Hepatocyte (in vitro differentiated cells): ENCODE measurements around the gene TAPBPL. TPM values are rescaled to one million over a fixed set of nuclear protein-coding genes. Genes with fewer than 3 reads are reported as not detected.
"Not testable (repeated sequence)": the region's sequence is repeated elsewhere in the genome, so short reads cannot be mapped to it uniquely, and the experiment has no call there.

ENCODE experiments used
- DNase-seq: peaks from one replicate; pipeline ENCODE4 v3.0.0-alpha.2; 2016; ENCODE audit warnings: low spot score
- H2AFZ ChIP-seq: fragments of 200-600 bp; sonication (generic); 2 replicates; pipeline ENCODE4 v1.6.0; 2016; ENCODE audit warnings: antibody characterized with exemption, mild to moderate bottlenecking
- H3K27ac ChIP-seq: fragments of 200-600 bp; sonication (generic); 2 replicates; pipeline ENCODE4 v1.5.1; 2016; ENCODE audit warnings: mild to moderate bottlenecking
- H3K27me3 ChIP-seq: fragments of 200-600 bp; sonication (generic); 2 replicates; pipeline ENCODE4 v1.6.1; 2016
- H3K36me3 ChIP-seq: fragments of 200-600 bp; sonication (generic); replicated peaks from 2 replicates; pipeline ENCODE4 v1.5.1; 2016; ENCODE audit warnings: low read depth; ENCODE audit not compliant: insufficient read depth
- H3K4me1 ChIP-seq: fragments of 200-600 bp; sonication (generic); 2 replicates; pipeline ENCODE4 v1.5.1; 2016; ENCODE audit warnings: mild to moderate bottlenecking, moderate library complexity; ENCODE audit not compliant: insufficient read depth
- H3K4me2 ChIP-seq: fragments of 200-600 bp; sonication (generic); 2 replicates; pipeline ENCODE4 v1.6.0; 2016
- H3K4me3 ChIP-seq: fragments of 200-600 bp; sonication (generic); 2 replicates; pipeline ENCODE4 v1.5.1; 2016; ENCODE audit warnings: mild to moderate bottlenecking
- H3K79me2 ChIP-seq: fragments of 200-600 bp; sonication (generic); 2 replicates; pipeline ENCODE4 v1.6.0; 2017; ENCODE audit warnings: mild to moderate bottlenecking
- H3K9me2 ChIP-seq: fragments of 200-600 bp; sonication (generic); replicated peaks from 2 replicates; pipeline ENCODE4 v1.6.0; 2017; ENCODE audit warnings: mild to moderate bottlenecking; ENCODE audit not compliant: insufficient read depth
- H3K9me3 ChIP-seq: fragments of 200-600 bp; sonication (generic); 2 replicates; pipeline ENCODE4 v1.5.1; 2016; ENCODE audit warnings: low read depth, mild to moderate bottlenecking
- H4K20me1 ChIP-seq: fragments of 200-600 bp; sonication (generic); 2 replicates; pipeline ENCODE4 v1.6.0; 2016; ENCODE audit warnings: mild to moderate bottlenecking; ENCODE audit not compliant: insufficient read depth, poor library complexity, severe bottlenecking
- EZH2 ChIP-seq: fragments of 200-600 bp; sonication (generic); IDR thresholded peaks from 2 replicates; pipeline ENCODE4 v1.6.1; 2016; ENCODE audit warnings: antibody characterized with exemption, mild to moderate bottlenecking, borderline replicate concordance
- EZH2phosphoT487 ChIP-seq: fragments of 200-600 bp; sonication (generic); IDR thresholded peaks from one replicate; pipeline ENCODE4 v1.6.1; 2018; ENCODE audit warnings: antibody characterized with exemption, mild to moderate bottlenecking, low read depth, moderate library complexity; ENCODE audit not compliant: unreplicated experiment, severe bottlenecking
- WGBS: methylation state at CpG from one replicate; pipeline ENCODE4 v1.1.6; 2016; ENCODE audit warnings: low lambda C conversion rate; ENCODE audit errors: missing lambda C conversion rate; 5-methylcytosine and 5-hydroxymethylcytosine counted together
- polyA plus RNA-seq: library from polyadenylated mRNA; unstranded; fragments of >200 nt; fragmentation: Nextera tagmentation; extraction: Ambion mirVana; gene quantifications from 2 replicates; pipeline ENCODE4 v1.2.1, GENCODE V29; 2016
- total RNA-seq: library from RNA; depleted of rRNA; stranded (reverse); fragments of >200 nt; gene quantifications from 2 replicates; pipeline ENCODE4 v1.2.3, GENCODE V29; 2014
- TF ChIP-seq, protein P1 (sequence below): fragments of 200-600 bp; sonication (generic); IDR thresholded peaks from 2 replicates; pipeline ENCODE4 v1.5.1; 2016; ENCODE audit warnings: antibody characterized with exemption, mild to moderate bottlenecking; ENCODE audit not compliant: poor library complexity

The TAPBPL gene
- total and polyA plus RNA-seq, 2 experiments from 2014 or later: 8.2 to 9.7 TPM

DNA sequence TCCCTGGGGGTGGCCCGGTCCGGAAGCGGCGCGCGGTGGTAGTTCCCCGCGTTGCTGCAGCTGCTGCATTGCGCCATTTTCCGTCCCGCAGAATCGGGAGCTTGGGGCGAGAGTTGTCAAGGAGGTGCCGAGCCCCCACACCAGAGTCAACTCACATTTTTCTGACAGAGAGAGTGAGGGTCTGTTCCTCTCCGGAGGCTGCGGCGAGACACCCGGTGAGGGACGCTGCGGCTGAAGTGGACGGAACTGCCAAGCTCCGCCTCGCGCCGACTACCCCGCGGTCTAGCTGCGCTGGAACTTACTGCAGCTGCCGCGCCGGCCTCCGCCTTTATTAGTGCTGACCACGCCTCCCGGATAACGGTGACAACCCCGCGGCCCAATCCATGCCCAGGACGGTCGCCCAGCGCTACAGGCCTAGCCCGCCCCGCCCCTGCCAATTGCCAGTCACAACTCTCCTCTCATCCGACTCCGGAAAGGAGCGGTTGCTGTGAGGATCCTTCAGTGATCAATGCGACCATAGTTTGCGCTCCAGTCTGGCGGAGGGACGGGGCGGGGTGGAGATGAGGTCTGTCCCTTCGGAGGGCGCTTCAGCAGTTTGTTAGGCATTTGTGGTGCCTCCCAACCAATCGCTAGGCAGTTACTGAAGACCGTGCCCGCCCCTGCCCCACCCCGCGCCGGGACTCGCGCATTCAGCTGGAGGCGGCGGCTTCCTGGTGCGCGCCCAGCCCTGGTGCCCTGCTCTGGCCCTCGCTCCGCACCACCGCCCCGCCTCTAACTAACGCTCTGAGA, 18.7 kb downstream of the TAPBPL start, which contains the start of gene VAMP1:
Gene VAMP1 (minus strand): TSS at position 303 of the 789 bp plus-strand sequence. CDS start 146 bp downstream, at position 157.
- Histone ChIP-seq H3K9me2 (no peaks in the 10 kb centered on the region), H3K4me2 (peak within 1 kb of the TSS; percentile 97), H3K4me3 (peak within 1 kb of the TSS; percentile 77), H3K27ac (peak within 1 kb of the TSS; percentile 87), H3K36me3 (no peaks in the 10 kb centered on the region), H3K79me2 (peaks cover 13% of the 10 kb centered on the region), H2AFZ (peak within 1 kb of the TSS; percentile 70), H3K4me1 (peaks cover 7% of the 10 kb centered on the region), H4K20me1 (no peaks in the 10 kb centered on the region), H3K27me3 (no peaks in the 10 kb centered on the region), H3K9me3 (no peaks in the 10 kb centered on the region)
- TF ChIP-seq EZH2 (no peak), EZH2phosphoT487 (no peak)
- TF ChIP-seq, protein P1, sequence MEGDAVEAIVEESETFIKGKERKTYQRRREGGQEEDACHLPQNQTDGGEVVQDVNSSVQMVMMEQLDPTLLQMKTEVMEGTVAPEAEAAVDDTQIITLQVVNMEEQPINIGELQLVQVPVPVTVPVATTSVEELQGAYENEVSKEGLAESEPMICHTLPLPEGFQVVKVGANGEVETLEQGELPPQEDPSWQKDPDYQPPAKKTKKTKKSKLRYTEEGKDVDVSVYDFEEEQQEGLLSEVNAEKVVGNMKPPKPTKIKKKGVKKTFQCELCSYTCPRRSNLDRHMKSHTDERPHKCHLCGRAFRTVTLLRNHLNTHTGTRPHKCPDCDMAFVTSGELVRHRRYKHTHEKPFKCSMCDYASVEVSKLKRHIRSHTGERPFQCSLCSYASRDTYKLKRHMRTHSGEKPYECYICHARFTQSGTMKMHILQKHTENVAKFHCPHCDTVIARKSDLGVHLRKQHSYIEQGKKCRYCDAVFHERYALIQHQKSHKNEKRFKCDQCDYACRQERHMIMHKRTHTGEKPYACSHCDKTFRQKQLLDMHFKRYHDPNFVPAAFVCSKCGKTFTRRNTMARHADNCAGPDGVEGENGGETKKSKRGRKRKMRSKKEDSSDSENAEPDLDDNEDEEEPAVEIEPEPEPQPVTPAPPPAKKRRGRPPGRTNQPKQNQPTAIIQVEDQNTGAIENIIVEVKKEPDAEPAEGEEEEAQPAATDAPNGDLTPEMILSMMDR: peak; percentile 3
- under 1% methylated on average over 56 of the region's 69 CpGs for WGBS
- DNase-seq: peak; percentile 98

DNA sequence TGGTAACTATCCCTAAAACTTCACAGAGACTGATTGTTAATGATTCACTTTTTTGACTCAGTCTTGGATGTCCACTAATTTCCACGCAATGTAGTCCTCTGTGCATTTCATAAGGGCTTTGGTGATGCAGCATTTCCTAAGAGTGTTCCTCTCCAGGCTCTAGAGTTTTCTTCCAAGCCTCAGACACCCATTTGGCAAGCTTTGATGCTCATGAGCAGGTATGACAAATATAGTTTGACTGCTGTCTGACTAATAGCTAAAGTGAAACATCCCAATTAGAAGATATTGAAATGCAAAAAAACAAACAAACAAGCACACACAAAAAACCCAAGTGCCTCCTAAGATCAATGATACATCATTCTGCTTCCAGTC, 20.1 kb downstream of the TAPBPL start:
- H3K4me3 ChIP-seq: no peak overlapping the region
- no peaks in the 10 kb centered on the region for H4K20me1 ChIP-seq
- no peaks in the 10 kb centered on the region for H3K27me3 ChIP-seq
- H3K9me3 ChIP-seq: no peaks in the 10 kb centered on the region
- no peak for DNase-seq
- H3K79me2 ChIP-seq: peaks cover 13% of the 10 kb centered on the region
- no peak overlapping the region for H3K4me2 ChIP-seq
- 94% methylated on average over 1 of the region's 1 CpG for WGBS
- no peaks in the 10 kb centered on the region for H3K36me3 ChIP-seq
- no peak overlapping the region for H3K27ac ChIP-seq
- TF ChIP-seq, protein P1: no peak
- TF ChIP-seq EZH2phosphoT487 (no peak), EZH2 (no peak)
- no peak overlapping the region for H2AFZ ChIP-seq
- peaks cover 7% of the 10 kb centered on the region for H3K4me1 ChIP-seq
- no peaks in the 10 kb centered on the region for H3K9me2 ChIP-seq

DNA sequence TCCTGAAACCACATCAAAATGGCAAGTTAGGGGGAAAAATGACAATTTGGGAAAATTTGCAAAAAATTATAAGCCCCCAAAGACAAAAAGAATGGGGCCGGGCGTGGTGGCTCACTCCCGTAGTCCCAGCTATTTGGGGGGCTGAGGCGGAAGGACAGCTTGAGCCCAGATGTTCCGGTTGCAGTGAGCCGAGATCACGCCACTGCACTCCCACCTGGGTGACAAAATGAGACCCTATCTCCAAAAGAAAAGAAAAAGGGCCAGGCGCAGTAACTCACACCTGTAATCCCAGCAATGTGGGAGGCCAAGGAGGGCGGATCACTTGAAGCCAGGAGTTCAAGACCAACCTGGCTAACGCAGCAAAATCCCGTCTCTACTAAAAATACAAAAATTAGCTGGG, 20.6 kb downstream of the TAPBPL start:
- WGBS: 86% methylated on average over 11 of the region's 11 CpGs
- Histone ChIP-seq H2AFZ (no peak overlapping the region), H3K36me3 (no peaks in the 10 kb centered on the region), H3K9me3 (no peaks in the 10 kb centered on the region), H3K4me2 (no peak overlapping the region), H3K9me2 (no peaks in the 10 kb centered on the region), H3K79me2 (peaks cover 13% of the 10 kb centered on the region), H3K4me3 (no peak overlapping the region), H4K20me1 (no peaks in the 10 kb centered on the region), H3K27me3 (no peaks in the 10 kb centered on the region), H3K4me1 (peaks cover 7% of the 10 kb centered on the region), H3K27ac (no peak overlapping the region)
- DNase-seq: no peak
- TF ChIP-seq EZH2phosphoT487 (no peak), EZH2 (no peak)
- TF ChIP-seq, protein P1: no peak

DNA sequence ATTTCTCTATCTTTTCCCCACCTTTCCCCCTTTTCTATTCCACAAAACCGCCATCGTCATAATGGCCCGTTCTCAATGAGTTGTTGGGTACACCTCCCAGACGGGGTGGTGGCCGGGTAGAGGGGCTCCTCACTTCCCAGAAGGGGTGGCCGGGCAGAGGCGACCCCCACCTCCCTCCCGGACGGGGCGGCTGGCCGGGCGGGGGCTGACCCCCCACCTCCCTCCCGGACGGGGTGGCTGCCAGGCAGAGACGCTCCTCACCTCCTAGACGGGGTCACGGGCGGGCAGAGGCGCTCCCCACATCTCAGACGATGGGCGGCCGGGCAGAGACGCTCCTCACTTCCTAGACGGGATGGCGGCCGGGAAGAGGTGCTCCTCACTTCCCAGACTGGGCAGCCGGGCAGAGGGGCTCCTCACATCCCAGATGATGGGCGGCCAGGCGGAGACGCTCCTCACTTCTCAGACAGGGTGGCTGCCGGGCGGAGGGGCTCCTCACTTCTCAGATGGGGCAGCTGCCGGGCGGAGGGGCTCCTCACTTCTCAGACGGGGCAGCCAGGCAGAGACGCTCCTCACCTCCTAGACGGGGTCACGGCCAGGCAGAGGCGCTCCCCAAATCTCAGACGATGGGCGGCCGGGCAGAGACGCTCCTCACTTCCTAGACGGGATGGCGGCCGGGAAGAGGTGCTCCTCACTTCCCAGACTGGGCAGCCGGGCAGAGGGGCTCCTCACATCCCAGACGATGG, 23.6 kb downstream of the TAPBPL start:
- H3K4me3 ChIP-seq, H3K27ac ChIP-seq, H3K4me1 ChIP-seq, H3K9me2 ChIP-seq, H3K79me2 ChIP-seq, H3K9me3 ChIP-seq, DNase-seq, H3K4me2 ChIP-seq, H4K20me1 ChIP-seq, H2AFZ ChIP-seq, H3K36me3 ChIP-seq, H3K27me3 ChIP-seq: not testable (repeated sequence)
- WGBS: 94% methylated on average over 22 of the region's 48 CpGs
